ENCODE data around the gene VWA3A.

DNA sequence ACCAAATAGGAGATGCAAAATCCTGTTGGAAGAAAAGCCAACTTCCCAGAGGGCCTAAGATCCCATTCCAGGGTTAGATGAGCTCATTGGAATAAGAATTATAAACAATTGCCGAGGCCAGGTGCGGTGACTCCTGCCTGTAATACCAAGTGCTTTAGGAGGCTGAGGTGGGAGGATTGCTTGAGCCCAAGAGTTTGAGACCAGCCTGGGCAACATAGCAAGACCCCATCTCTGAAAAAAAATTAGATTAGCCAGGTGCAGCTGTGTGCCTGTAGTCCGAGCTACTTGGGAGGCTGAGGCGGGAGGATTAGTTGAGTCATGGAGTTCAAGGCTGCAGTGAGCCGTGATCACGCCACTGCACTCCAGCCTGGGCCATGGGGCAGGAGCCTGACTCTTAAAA lies 52.2 kb downstream of the VWA3A start:
- TF ChIP-seq CTCF (conservative IDR thresholded peaks at IDR 0.05; ENCODE audit: low read length), result no peak
- TF ChIP-seq EZH2phosphoT487 (IDR thresholded peaks at IDR 0.05; ENCODE audit: borderline replicate concordance, low read depth, low read length), result no peak
